ENCODE measurements around the gene CACNA1C.

CACNA1C gene

DNA sequence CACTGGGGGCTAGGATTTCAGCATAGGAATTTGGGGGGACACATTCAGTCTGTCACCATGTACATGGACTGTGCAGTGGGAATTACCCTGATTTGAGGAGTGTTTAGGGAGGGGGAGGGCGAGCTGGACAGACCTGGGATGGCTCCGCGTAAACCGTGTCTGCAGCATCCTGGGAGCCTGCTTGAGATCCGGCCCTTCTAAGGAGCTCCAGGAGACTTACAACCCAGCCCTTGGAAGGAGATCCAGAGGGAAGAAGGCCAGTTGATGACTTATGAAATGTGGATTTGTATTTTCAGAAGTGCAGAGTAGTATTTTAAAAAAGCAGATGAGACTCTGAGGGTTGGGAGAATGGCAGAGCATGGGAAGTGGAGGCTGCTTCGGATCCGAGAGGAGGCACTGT lies 153.2 kb downstream of the CACNA1C start:
- DNase-seq (ENCODE audit: low spot score), result no peak

DNA sequence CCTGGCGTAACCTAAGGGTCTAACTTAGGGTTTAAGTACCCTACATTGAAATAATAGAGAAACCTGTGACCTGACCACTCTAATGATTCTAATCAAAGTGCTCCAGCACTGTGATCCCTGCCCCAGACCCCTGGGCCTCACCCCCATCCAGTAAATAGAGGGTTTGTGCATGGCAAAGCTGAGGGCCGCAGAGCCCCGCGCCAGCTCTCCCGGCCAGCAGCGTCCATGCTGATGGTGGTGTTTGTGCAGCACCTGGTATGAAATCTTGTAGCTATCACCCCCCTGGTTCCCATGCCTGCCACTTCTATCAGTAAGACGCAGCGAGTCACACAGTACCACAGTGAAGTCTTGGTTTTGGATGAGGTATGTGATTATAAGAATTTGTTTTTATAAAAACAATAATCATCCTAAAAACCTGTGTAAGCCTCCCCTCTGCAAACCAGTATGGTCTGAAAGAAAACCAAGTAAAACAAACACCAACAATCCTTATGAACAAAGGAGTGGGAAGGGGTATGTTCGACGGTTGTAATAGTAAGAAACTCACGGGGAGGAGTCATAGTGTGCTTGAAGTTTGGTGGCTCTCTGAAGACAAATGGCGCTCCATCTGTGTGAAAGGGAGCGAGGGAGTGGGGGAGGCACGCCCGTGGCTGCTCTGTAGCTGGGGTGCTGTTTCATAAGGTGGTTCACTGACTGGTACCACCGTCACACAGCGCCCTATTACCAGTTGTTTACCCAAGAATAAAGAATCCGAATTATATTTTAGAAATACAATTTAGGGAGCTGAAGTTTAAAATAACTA lies 156.2 kb downstream of the CACNA1C start:
- DNase-seq (ENCODE audit: low spot score), result no peak

DNA sequence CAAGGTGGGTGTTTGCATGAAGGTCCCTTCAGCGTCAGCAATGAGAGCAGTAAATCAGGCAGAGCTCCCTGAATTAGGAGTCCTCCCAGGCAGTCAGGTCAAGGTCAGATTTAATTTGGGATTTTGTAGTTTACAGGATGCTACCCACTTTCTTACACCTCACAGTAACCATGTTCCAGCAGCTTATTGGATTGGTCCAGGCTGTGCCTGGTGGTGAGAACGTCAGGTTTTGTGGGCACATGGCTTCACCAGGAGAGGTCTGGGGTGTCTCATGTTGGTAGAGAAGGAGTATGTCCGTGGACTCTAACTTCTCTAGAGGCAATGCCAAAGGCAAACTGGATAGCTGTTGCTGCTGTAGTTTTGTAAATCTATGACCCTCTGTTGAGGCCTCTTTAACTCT lies 158.3 kb downstream of the CACNA1C start:
- no peak for DNase-seq (ENCODE audit: low spot score)

DNA sequence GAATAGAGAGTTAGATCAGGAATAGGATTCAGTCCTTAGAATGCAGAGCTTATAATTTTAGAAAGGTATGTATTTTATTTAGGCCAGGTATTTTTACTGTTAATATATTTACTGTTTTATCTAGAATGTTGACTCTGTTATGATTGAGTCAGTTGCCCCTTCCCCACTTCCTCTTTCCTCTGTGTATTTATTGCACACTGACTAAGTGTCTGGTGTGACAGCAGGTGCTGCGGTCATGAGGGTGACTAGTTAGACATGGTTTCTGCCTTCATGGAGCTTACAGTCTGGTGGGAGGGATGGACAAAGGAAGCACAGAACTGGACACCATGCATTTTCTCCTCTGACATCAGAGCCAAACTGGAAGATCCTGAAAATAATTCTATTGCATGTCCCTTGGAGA lies 159.8 kb downstream of the CACNA1C start:
- no peak for DNase-seq (ENCODE audit: low spot score)

DNA sequence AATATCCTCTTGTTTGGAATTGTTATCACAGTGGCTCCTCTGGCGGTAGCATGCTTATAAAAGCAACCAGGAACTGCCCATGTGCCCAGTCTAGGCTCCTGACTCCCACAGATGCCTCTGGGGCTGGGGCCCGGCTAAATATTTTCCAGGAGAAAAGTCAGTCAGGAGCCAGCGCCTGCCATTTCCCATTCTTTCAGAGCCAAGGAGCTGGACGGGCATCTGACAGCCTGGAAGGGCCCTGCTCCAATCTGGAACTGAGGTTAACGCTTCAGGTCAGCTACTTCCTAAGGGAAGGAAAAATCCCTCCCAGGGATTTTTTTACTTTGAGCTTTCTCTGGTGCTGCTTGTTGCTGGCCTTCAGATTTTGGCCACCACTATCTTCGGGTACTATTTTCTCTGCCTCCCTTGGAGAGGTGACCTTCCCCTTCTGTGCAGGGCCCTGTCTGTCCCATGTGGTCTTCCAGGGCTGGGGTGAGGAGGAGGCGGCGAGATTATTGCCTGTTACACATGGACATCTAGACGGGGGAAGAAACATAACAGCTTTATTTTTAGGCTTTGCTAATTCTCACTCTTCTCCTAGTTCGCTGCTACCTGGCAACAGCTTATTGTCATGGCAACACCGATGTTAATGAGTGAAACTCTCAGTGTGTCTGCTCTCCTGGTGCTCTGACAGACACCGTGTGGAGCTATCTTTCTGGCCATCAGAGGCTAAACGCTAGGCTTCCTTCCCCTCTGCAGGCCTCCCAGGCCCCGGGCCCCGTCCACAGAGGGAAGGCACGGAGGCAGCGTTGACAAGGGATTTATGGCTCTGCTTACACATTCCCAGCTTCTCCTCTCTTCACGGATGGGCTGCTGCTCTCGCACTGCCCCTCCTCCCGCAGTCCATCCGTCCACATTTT lies 160.4 kb downstream of the CACNA1C start:
- DNase-seq (ENCODE audit: low spot score), result peak; percentile 15

DNA sequence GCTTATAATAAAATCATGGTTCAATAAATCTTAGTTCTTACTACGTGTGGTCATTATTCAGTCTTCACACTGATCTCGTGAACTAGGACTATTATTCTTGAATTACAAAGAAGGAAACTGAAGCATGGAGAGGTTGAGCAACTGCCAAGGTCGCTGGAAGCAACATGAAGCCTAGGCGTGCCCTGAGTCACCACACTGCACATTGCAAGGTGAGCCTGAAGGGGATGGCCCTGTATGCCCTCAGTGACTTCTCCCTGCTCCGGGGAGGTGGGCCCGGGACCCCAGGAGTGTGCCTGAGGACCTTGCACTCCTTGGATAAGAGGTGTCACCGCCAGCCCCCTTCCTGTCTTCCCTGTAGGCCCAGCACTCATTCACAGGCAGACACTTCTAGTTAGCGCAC lies 161.6 kb downstream of the CACNA1C start:
- DNase-seq (ENCODE audit: low spot score), result no peak

DNA sequence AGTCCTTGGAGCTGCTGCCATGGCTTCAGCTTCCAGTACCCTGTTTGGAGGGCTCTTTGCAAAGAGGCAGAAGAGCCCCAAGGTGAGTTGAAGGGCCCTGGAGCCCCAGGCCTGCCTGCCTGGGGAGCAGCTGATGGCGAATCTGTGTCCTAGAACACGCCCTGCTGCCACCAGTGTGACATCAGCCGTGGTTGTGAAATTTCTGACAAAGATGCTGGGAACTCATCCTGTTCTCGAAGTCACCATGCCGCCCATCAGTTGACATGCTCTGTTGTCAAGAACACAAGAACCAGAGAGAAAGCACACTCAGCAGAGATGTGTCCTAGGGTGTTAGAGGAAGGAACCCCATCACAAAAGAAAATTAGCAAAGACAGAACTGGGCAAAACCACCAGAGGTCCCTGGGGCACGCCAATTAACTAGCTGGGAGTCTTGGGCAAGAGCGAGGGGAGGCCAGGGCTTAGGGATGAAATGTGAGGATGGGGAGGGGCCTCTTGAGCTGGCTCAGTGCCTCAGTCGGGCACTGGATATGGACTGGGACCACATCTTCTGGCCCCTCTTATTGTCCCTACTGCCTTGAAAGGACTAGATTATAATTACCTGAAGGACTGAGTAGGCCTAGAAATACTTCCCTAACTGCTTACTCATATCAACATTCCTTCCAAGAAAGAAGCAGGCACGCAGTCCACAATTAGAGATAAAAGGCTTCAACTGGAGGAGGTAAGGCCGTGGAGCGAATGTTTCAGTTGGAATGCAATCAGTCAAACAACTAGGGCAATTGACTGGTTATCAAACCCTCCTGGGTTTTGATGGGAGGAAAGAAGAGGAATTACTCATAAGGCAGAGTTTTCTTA lies 163.1 kb downstream of the CACNA1C start:
- DNase-seq (ENCODE audit: low spot score), result no peak

DNA sequence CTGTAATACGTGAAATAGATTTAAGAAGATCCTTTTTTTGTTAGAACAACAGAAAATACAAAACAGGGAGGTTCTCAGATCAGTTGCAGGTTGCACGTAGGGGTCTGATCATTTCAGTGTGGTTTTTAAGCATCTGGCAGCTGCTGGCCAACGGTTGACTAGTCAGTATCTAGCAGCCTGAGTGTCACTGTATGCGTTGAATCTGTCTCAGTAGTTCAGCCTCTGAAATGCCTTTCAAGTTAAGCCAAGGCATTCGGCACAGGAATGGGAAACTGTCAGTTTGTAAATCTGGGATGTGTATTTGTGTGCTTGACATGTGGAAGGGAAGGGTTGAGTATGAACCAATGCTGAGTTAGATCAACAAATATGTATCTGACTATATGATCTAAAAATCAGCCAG lies 165.9 kb downstream of the CACNA1C start:
- DNase-seq (ENCODE audit: low spot score), result no peak

DNA sequence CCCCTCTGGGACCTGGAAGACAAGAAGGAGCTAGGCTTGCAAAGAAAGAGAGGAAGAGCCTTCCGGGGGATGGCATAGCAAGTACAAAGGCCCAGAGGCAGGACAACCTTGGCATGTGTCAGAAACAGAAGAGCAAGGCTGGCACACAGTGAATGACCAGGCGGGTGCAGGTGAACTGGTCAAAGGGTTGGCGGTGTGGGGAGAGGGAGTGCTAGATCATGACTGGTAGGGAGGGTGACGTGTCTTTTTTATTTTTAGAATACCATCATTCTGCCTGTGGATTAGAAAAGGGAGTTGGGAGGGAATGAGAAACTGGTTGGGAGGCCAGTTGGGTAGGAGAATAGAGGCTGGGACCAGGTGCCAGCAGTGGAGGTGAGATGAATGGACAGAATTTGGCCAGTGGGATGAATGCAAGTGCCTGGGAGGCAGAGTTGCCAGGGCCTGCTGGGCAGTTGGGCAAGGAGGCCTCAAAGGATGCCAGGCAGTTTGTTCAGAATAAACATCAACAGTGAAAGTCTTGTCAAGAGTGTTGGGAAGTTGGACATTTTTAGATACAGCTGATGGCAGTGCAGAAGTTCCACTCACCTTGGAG lies 168.3 kb downstream of the CACNA1C start:
- no peak for DNase-seq (ENCODE audit: low spot score)

DNA sequence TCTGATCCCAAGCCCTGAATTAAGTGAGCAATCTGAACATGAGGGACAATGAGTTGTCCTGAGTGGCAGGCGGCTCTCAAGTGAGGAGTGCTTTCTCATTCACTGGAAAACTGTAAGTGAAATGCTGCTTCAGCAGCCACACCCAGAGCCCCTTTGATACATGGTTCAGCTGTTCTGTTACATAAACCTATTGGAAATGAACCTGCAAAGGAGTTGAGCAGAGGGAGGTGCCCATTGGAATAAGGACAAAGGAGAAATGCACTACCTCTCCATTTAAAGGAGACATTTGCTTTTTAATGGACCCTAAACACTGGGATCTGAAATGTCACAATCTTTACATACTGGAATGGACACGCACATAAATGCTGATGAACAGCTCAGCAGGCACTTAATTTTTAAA lies 169.9 kb downstream of the CACNA1C start:
- no peak for DNase-seq (ENCODE audit: low spot score)

DNA sequence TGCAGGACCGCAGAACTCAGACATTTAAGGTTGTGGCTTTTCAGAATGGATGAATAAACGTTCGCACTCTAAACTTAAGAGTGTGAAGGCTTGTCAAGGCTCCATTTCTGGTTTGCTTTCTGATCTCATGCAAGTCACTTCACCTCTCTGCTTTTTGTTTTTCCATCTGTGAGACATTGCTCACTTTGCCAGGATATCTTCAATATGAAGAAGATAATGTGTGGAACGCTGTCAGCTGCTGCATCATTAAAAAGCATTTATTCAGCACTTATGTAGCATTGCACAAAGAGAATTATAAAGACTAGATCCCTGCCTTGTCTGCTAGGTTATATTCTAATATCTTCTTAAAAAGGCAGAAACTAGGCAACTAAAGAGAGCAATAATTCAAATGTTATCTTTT lies 172.2 kb downstream of the CACNA1C start:
- DNase-seq (ENCODE audit: low spot score), result no peak

DNA sequence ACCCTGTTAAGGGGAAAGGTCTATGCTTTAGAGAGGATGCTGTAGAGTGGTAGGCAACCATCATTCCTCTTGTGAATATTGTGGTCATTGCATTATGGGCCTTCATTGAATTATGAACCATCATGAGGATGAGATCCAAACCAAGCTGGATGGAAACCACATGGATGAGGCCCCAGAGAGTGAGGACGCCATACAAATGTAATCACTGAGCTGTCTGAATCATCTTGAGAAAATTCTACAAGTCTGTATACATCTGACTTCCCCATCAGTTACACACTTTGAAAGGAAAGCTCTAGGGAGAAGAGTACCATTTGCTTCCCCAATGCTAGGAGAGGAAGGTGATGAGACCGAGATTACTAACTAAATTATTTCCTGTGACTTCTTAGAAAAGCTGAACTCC lies 172.9 kb downstream of the CACNA1C start:
- no peak for DNase-seq (ENCODE audit: low spot score)

DNA sequence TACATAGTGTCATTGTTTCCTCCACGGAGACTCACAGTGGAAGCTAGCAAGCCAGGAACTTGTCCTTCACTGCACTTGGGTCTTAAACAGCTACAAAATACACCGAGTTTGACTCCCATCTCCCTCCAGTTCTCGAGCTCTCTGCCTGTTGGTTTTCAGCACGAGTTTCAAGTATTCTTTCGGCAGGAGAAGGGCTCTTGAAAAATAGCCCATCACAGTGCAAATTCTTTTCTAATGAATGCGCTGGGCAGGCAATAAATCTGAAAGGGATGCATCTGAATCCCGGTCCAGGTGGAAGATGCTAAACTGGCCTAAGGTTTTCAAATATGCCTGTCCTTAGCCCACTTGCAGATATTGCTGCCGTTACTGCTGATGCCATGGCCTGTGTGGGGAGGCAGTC lies 173.9 kb downstream of the CACNA1C start:
- no peak for DNase-seq (ENCODE audit: low spot score)

DNA sequence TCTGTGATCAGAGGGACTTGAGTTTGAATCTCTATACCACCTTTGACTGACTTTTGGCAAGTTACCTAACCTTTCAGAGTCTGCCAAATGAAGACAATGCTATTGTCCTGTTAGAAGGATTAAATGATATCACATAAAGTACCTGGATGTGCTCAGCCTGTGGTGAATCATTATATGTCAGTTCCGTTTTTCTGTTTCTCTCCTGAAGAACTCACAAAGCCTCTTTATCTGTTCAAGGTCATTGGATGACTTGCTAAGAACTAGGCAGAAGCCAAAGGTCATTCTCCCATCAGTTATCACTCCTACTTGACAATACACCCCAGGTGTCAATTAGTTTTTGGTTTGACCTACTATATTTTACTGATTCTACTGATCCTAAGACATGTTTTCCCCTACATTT lies 174.6 kb downstream of the CACNA1C start:
- no peak for DNase-seq (ENCODE audit: low spot score)

DNA sequence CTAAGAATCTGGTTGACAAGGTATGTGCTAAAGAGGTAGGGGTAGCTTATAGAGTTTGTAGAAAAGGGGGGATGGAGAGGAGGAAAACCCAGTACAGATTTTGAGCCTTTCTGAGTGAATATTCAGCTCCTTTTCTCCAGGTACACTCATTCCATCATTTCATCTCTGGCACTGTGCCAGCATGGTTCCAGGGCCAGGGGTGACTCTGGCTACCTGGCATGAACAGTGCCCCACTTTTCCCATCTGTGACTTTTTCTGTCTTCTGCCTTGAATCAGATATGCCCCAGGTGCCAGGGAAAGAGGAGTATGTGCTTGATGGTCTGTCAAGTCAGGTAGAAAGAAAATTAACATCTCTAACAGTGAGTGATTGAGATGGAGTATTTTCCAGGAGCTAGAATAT lies 175.7 kb downstream of the CACNA1C start:
- DNase-seq (ENCODE audit: low spot score), result no peak

DNA sequence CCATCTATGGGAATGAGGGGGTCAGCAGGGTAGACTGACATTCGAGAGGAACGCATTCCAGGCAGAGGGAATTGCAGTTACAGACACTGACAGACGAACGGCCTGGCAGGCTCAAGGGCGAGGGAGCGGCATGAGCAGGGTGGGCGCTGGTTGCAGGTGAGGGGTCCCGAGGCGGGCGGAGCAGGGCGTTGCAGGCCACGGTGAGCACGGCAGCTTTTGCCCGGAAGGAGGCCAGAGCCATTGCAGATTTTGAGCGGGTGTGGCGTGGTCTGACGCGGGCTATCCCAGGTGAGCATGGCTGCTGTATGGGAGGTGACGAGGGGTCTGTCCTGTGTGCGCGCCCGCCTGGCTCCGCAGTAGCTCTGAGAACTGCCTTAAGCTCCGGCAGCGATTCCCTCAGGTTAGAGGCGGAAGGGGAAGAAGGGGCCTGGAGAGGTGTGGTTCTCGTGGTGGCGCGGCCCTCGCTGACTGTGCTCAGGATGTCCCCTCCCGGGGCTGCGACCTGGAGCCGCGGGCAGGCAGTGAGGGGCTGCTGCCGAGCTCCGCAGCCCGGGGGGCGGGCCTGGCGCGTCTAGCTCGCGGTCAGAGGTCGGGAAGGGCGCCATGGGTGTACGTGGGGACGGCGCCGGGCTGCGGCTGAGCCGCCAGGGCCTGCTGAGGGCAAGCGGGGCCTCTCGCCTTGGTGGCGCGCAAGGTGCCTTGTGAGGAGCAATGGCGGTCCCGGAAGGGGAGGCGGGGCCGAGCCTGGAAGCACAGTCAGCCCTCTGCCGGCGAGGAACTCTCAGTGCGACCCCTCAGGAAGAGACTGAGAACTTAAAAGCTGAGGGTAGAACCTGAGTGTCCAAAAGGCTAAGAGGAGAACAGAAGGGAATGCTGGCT lies 177.1 kb downstream of the CACNA1C start:
- no peak for DNase-seq (ENCODE audit: low spot score)

DNA sequence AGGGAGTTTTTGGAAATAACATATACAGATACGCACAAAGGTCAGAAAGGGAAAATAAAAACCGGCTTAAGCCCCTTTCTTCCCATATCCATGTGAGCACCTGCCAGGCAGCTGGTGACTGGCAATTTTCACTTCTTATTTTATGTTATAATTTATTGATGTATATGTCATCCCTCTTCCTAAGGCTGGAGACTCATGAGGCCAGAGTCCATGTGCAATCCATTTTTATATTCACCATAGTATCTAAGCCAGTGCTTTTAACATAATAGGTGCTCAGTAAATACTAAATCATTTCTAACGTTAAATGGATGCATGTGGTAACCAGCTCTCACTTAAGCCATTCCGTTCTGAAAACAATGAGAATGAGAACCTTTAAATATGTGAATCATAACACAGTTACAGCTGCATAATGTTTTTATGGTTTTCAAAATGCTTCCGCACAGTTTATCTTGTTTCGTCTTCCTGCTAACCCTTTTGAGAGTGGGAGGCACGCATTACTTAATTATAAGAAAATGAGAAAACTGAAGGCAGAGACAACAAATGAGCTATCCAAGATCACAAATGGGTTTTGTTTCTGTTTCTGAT lies 178.3 kb downstream of the CACNA1C start:
- DNase-seq (ENCODE audit: low spot score), result no peak

DNA sequence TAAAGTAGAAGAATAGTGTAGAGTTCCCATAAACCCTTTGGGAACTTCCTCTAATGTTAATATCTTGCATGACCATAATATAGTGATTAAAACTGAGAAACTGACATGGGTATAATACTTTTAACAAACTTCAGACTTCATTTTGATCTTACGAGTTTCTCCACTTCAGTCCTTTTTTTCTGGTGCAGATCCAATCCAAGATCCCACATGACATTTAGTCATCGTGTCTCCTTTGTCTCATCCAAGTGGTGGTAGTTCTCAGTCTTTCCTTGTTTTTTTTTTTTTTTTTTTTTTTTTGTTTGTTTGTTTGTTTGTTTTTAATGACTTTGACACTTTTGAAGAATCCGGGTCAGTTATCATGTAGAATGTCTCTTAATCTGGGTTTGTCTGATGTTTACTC lies 179.2 kb downstream of the CACNA1C start:
- no peak for DNase-seq (ENCODE audit: low spot score)

DNA sequence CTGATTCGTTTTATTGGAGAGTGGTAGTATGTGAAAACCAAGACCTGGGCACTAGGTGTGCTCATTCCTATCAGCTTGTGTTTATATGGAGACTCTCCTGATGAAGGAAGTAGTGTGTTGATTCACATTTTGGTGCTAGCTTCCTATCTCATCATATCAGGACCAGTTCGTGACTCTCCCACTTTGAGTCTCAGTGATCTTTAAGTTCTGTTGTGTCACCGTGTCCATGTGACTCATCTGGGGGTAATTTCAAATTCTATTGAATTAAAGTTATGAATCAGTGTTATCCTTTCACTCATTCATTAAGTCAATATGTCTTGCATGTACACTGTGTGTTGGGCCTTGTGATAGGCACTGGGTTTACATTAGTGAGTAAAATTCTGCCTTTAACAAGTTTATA lies 180.2 kb downstream of the CACNA1C start:
- no peak for DNase-seq (ENCODE audit: low spot score)

DNA sequence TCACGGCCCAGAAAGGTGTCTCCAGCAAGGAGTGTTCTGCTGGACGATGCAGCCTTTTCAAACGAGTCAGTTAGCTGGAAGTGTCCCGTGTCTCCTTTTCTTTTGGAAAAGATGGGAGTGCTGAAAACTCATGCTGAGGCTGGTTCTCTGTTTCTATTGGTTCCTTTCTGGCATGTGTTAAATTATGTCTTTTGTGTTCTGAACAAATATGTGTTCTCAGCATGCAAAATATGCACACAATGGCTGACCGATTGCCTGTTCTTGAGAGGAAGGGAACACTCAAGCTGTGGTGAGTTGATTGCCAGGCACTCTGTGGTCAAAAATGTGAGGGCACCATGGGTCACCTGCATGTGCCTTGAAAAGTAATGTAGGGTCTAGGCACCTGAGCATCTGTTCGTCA lies 181.3 kb downstream of the CACNA1C start:
- no peak for DNase-seq (ENCODE audit: low spot score)
